Aorta (tissue), 5 donors: Measurements from ENCODE around the gene TEX101. TPM values are rescaled to one million over a fixed set of nuclear protein-coding genes. Genes with fewer than 3 reads are reported as not detected.
"Not testable (repeated sequence)": the region's sequence is repeated elsewhere in the genome, so short reads cannot be mapped to it uniquely, and the experiment has no call there.

Experiments
- ATAC-seq: fragments of 200-7000 bp; cut with Tn5 transposase; one replicate; pipeline ENCODE4 v1.9.1; 2022; ENCODE audit warnings: moderate library complexity; ENCODE audit not compliant: low FRiP score
- DNase-seq, 2 donors: peaks; one replicate each; pipeline ENCODE4 v3.0.0-alpha.2; 2020
- H3K27ac ChIP-seq, 2 donors: one replicate each; pipeline ENCODE4 v1.5.1; 2013; ENCODE audit warnings: low read length in 2 of 2, mild to moderate bottlenecking in 2 of 2, moderate library complexity in 2 of 2, control low read depth in 1 of 2, inconsistent platforms in 1 of 2, low read depth in 1 of 2
- H3K27me3 ChIP-seq, 2 donors: one replicate each; pipeline ENCODE4 v1.6.1; 2013; ENCODE audit warnings: control low read depth in 1 of 2, low read length in 1 of 2, mild to moderate bottlenecking in 1 of 2, moderate library complexity in 1 of 2; ENCODE audit not compliant: insufficient read depth in 2 of 2, control insufficient read depth in 1 of 2
- H3K36me3 ChIP-seq, 2 donors: one replicate each; pipeline ENCODE4 v1.6.1; 2013; ENCODE audit warnings: control low read depth in 1 of 2, low read length in 1 of 2, mild to moderate bottlenecking in 1 of 2; ENCODE audit not compliant: insufficient read depth in 2 of 2, control insufficient read depth in 1 of 2
- H3K4me1 ChIP-seq, 2 donors: one replicate each; pipeline ENCODE4 v1.6.1; 2013; ENCODE audit warnings: low read length in 2 of 2, control low read depth in 1 of 2, mild to moderate bottlenecking in 1 of 2, moderate library complexity in 1 of 2; ENCODE audit not compliant: insufficient read depth in 2 of 2, control insufficient read depth in 1 of 2
- H3K4me3 ChIP-seq, 2 donors: one replicate each; pipeline ENCODE4 v1.5.1; 2013; ENCODE audit warnings: low read length in 2 of 2, control low read depth in 1 of 2, mild to moderate bottlenecking in 1 of 2
- H3K9me3 ChIP-seq: one replicate; pipeline ENCODE4 v1.6.1; 2013; ENCODE audit warnings: mild to moderate bottlenecking, low read length; ENCODE audit not compliant: control insufficient read depth
- WGBS, 2 donors: extraction: QIAGEN DNeasy Blood & Tissue Kit; methylation state at CpG; one replicate each; pipeline ENCODE4 v1.1.7; 2013; 5-methylcytosine and 5-hydroxymethylcytosine counted together
- intact Hi-C, 2 donors: fragments of 100-400 bp; cut with DNase I; formaldehyde crosslinking; loops; one replicate each; pipeline versions ENCODE4 v1.14.2 to v1.15.0; 2022
- polyA plus RNA-seq, 2 donors: library from polyadenylated mRNA; stranded (reverse); fragments of 200-250 nt; gene quantifications; one replicate each; pipeline ENCODE4 v1.2.3, GENCODE V29; 2013
- total RNA-seq, 2 donors: library from RNA; stranded (reverse); fragmentation: NEBNext Ultra II Directional; extraction: Animal tissue kit (Norgen Biotek cat#: 25700); gene quantifications; one replicate each; pipeline ENCODE4 v1.2.1, GENCODE V29; 2021
- donor health status: healthy with polysubstance abuse.
- donor health status: Bipolar disorder and iron deficiency.
- donor health status: DM: no; HTN: no; CAD: no.
- donor health status: DM: no; HTN: no; CAD: no.
- donor health status: DM: yes; HTN: yes; CAD: no.

Gene TEX101
- total and polyA plus RNA-seq, 4 donors = not detected

GRCh38 chr19:43425567-43426392, 11.1 kb downstream of the TEX101 start:
- ATAC-seq (no peak), DNase-seq (no peak)
- 35% methylated on average over 8 of the region's 8 CpGs for WGBS, 2 donors
- intact Hi-C loops = no loop called here
- no peaks in the 10 kb centered on the region for H3K36me3 ChIP-seq
- no peaks in the 10 kb centered on the region for H3K27me3 ChIP-seq
- no peak overlapping the region for H3K27ac ChIP-seq
- H3K4me1 ChIP-seq = no peaks in the 10 kb centered on the region
- H3K4me3 ChIP-seq = no peak overlapping the region
- H3K9me3 ChIP-seq = no peaks in the 10 kb centered on the region

- no peak overlapping the region for H3K27ac ChIP-seq
- WGBS, 2 donors = 87 to 90% methylated on average over 7 of the region's 7 CpGs
- no peaks in the 10 kb centered on the region for H3K9me3 ChIP-seq
- H3K27me3 ChIP-seq = no peaks in the 10 kb centered on the region
- H3K36me3 ChIP-seq = no peaks in the 10 kb centered on the region
- intact Hi-C loops = no loop called here
- DNase-seq (no peak), ATAC-seq (no peak)
- no peaks in the 10 kb centered on the region for H3K4me1 ChIP-seq
- no peak overlapping the region for H3K4me3 ChIP-seq
These were observed 14.7 kb downstream of the TEX101 start for GRCh38 chr19:43429395-43429794.

- Histone ChIP-seq H3K36me3 (no peaks in the 10 kb centered on the region), H3K9me3 (no peaks in the 10 kb centered on the region), H3K4me1 (no peaks in the 10 kb centered on the region), H3K27me3 (no peaks in the 10 kb centered on the region), H3K4me3 (no peak overlapping the region), H3K27ac (no peak overlapping the region)
- intact Hi-C loops = no loop called here
- no peak for ATAC-seq
- 64 to 66% methylated on average over 6 of the region's 6 CpGs for WGBS, 2 donors
- no peak for DNase-seq
These were observed 15.5 kb downstream of the TEX101 start for GRCh38 chr19:43430142-43430710.

- ATAC-seq (no peak), DNase-seq (no peak)
- no peaks in the 10 kb centered on the region for H3K4me1 ChIP-seq
- 56 to 57% methylated on average over 9 of the region's 9 CpGs for WGBS, 2 donors
- H3K9me3 ChIP-seq = no peaks in the 10 kb centered on the region
- intact Hi-C loops = no loop called here
- no peak overlapping the region for H3K27ac ChIP-seq
- H3K36me3 ChIP-seq = no peaks in the 10 kb centered on the region
- H3K27me3 ChIP-seq = no peaks in the 10 kb centered on the region
- H3K4me3 ChIP-seq = no peak overlapping the region
These were observed 16.3 kb downstream of the TEX101 start for GRCh38 chr19:43430976-43431375.

- H3K9me3 ChIP-seq = no peaks in the 10 kb centered on the region
- intact Hi-C loops = no loop called here
- H3K36me3 ChIP-seq = no peaks in the 10 kb centered on the region
- ATAC-seq (no peak), DNase-seq (no peak)
- WGBS, 2 donors = 62 to 73% methylated on average over 2 of the region's 2 CpGs
- H3K27ac ChIP-seq = no peak overlapping the region
- H3K27me3 ChIP-seq = no peaks in the 10 kb centered on the region
- H3K4me1 ChIP-seq = no peaks in the 10 kb centered on the region
- no peak overlapping the region for H3K4me3 ChIP-seq
These were observed 18.6 kb downstream of the TEX101 start for GRCh38 chr19:43433358-43433673.

- WGBS, 2 donors = 89 to 93% methylated on average over 6 of the region's 6 CpGs
These were observed 19.0 kb downstream of the TEX101 start for GRCh38 chr19:43433689-43434088.

GRCh38 chr19:43435775-43436174, 21.1 kb downstream of the TEX101 start:
- WGBS, 2 donors = 86 to 92% methylated on average over 3 of the region's 3 CpGs
- no peak for DNase-seq
- intact Hi-C loops = no loop called here

More at GRCh38 chr19:43433689-43434088, 19.0 kb downstream of the TEX101 start:
- ATAC-seq (no peak), DNase-seq (no peak)
- H3K9me3 ChIP-seq = no peaks in the 10 kb centered on the region
- no peaks in the 10 kb centered on the region for H3K36me3 ChIP-seq
- intact Hi-C loops = no loop called here
- no peak overlapping the region for H3K4me3 ChIP-seq
- H3K4me1 ChIP-seq = no peaks in the 10 kb centered on the region
- no peak overlapping the region for H3K27ac ChIP-seq
- H3K27me3 ChIP-seq = no peaks in the 10 kb centered on the region

GRCh38 chr19:43437284-43437683, 22.6 kb downstream of the TEX101 start:
- H3K4me1 ChIP-seq, H3K9me3 ChIP-seq, H3K27ac ChIP-seq, H3K27me3 ChIP-seq, H3K36me3 ChIP-seq, intact Hi-C loops, H3K4me3 ChIP-seq, ATAC-seq: not testable (repeated sequence)
- peak in 1 of 2 donors; percentile 22 for DNase-seq
- WGBS, 2 donors = 80 to 85% methylated on average over 11 of the region's 11 CpGs

More at GRCh38 chr19:43435775-43436174, 21.1 kb downstream of the TEX101 start:
- Histone ChIP-seq H3K27me3 (no peaks in the 10 kb centered on the region), H3K27ac (no peak overlapping the region), H3K4me3 (no peak overlapping the region), H3K36me3 (no peaks in the 10 kb centered on the region), H3K4me1 (no peaks in the 10 kb centered on the region), H3K9me3 (peaks cover 1% of the 10 kb centered on the region)
- no peak for ATAC-seq

GRCh38 chr19:43437712-43438111, 23.0 kb downstream of the TEX101 start:
- Histone ChIP-seq H3K36me3 (no peaks in the 10 kb centered on the region), H3K4me3 (no peak overlapping the region), H3K27me3 (no peaks in the 10 kb centered on the region), H3K9me3 (peaks cover 1% of the 10 kb centered on the region), H3K4me1 (no peaks in the 10 kb centered on the region), H3K27ac (no peak overlapping the region)
- ATAC-seq (no peak), DNase-seq (no peak)
- intact Hi-C loops = no loop called here
- 81 to 92% methylated on average over 6 of the region's 6 CpGs for WGBS, 2 donors
